22Rv1 (cell line): ENCODE results near the gene ZNF689.

Source experiments
- ZFX ChIP-seq: fragments of 450-650 bp; IDR thresholded peaks from 2 replicates; pipeline ENCODE4 v1.6.1; 2017; ENCODE audit warnings: antibody characterized with exemption, borderline replicate concordance
- TF ChIP-seq, protein P1 (sequence below): fragments of 450-650 bp; IDR thresholded peaks from 2 replicates; pipeline ENCODE4 v1.5.1; 2017; ENCODE audit warnings: mild to moderate bottlenecking

DNA sequence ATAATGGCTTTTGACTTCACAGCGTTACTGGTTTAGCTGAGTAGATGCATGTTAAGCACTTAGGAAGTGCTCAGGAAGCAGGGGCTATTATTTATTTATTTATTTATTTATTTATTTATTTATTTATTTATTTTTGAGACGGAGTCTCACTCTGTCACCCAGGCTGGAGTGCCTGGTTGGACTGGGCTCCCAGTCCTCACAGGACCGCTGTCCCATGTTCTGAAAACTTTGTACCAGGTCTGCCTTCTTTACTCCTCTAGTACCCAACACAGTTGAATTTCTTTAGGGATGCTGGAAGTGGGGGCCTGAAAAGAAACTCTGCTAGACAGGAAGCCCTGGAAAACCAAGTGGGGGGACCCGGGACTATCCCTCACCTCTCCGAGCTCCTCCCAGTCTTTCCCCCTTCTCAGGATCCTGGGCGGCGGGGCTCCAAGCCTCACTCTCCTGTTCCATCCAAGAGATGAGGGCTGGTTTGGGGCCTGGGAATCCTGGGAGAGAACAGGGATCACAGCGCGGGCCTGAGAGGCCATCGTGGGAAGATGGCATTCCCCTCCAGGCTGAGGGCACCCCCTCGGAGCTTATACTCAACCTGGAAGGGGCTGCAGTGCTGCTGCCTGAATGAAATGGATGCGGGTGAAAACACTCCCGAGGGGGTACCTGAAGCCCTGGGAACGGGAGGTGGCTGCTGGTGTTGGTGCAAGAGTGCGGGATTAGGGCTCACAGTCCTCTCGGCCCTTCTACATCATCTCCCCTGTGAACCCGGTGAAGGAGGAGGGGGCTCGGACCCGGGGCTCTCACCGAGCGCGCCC lies 39.3 kb downstream of the ZNF689 start:
- TF ChIP-seq, protein P1, sequence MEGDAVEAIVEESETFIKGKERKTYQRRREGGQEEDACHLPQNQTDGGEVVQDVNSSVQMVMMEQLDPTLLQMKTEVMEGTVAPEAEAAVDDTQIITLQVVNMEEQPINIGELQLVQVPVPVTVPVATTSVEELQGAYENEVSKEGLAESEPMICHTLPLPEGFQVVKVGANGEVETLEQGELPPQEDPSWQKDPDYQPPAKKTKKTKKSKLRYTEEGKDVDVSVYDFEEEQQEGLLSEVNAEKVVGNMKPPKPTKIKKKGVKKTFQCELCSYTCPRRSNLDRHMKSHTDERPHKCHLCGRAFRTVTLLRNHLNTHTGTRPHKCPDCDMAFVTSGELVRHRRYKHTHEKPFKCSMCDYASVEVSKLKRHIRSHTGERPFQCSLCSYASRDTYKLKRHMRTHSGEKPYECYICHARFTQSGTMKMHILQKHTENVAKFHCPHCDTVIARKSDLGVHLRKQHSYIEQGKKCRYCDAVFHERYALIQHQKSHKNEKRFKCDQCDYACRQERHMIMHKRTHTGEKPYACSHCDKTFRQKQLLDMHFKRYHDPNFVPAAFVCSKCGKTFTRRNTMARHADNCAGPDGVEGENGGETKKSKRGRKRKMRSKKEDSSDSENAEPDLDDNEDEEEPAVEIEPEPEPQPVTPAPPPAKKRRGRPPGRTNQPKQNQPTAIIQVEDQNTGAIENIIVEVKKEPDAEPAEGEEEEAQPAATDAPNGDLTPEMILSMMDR: no peak
- TF ChIP-seq ZFX: no peak
